ENCODE measurements around the gene BRCC3. TPM values are rescaled to one million over a fixed set of nuclear protein-coding genes. Genes with fewer than 3 reads are reported as not detected.
A peak's percentile ranks its signal among the peaks of the same experiment; 100 is the strongest.
"Not testable (repeated sequence)": the region's sequence is repeated elsewhere in the genome, so short reads cannot be mapped to it uniquely, and the experiment has no call there.

Gene BRCC3
- total and polyA plus RNA-seq, 7 donors, result 12.8 to 28.7 (median 15.3) TPM

GRCh38 chrX:155143959-155144548, 72.7 kb downstream of the BRCC3 start:
- WGBS, 2 donors, result 81 to 82% methylated on average over 6 of the region's 6 CpGs
- intact Hi-C loops (cut with DNase I), result no loop called here
- no peak for TF ChIP-seq POLR2A (IDR thresholded peaks at IDR 0.05)
- no peak for TF ChIP-seq CTCF (IDR thresholded peaks at IDR 0.05)
- no peak for TF ChIP-seq EP300 (IDR thresholded peaks at IDR 0.05)
- no peak for TF ChIP-seq POLR2AphosphoS5 (IDR thresholded peaks at IDR 0.05)
- no peaks in the 10 kb centered on the region for H3K4me1 ChIP-seq
- H3K27me3 ChIP-seq, result no peaks in the 10 kb centered on the region
- no peak overlapping the region for H3K4me3 ChIP-seq
- H3K27ac ChIP-seq, result no peak overlapping the region
- H3K36me3 ChIP-seq, result no peaks in the 10 kb centered on the region
- H3K9me3 ChIP-seq, result no peaks in the 10 kb centered on the region
- DNase-seq, result no peak

- Histone ChIP-seq H3K9me3 (no peaks in the 10 kb centered on the region), H3K27me3 (no peaks in the 10 kb centered on the region), H3K4me1 (no peaks in the 10 kb centered on the region), H3K36me3 (no peaks in the 10 kb centered on the region), H3K27ac (no peak overlapping the region), H3K4me3 (no peak overlapping the region)
- no peak for DNase-seq
- 67 to 79% methylated on average over 4 of the region's 4 CpGs for WGBS, 2 donors
- no peak for TF ChIP-seq POLR2A (IDR thresholded peaks at IDR 0.05)
- TF ChIP-seq EP300 (IDR thresholded peaks at IDR 0.05), result no peak
- no peak for TF ChIP-seq POLR2AphosphoS5 (IDR thresholded peaks at IDR 0.05)
- no peak for TF ChIP-seq CTCF (IDR thresholded peaks at IDR 0.05)
- intact Hi-C loops (cut with DNase I), result no loop called here
These were observed 73.6 kb downstream of the BRCC3 start for GRCh38 chrX:155144926-155145325.

- WGBS, 2 donors, result 6 to 31% methylated on average over 1 to 2 of the region's 6 CpGs
- H3K4me3 ChIP-seq; DNase-seq; H3K4me1 ChIP-seq; H3K9me3 ChIP-seq; H3K36me3 ChIP-seq; H3K27ac ChIP-seq; H3K27me3 ChIP-seq; intact Hi-C loops (cut with DNase I): not testable (repeated sequence)
These were observed 76.3 kb downstream of the BRCC3 start for GRCh38 chrX:155147612-155148011.

GRCh38 chrX:155148166-155148565, 76.9 kb downstream of the BRCC3 start:
- H3K27ac ChIP-seq; H3K36me3 ChIP-seq; DNase-seq; H3K4me3 ChIP-seq; H3K27me3 ChIP-seq; H3K9me3 ChIP-seq; H3K4me1 ChIP-seq; intact Hi-C loops (cut with DNase I): not testable (repeated sequence)
- WGBS, 2 donors, result no CpG with 5 or more reads among the region's 11 CpGs

GRCh38 chrX:155148724-155149537, 77.6 kb downstream of the BRCC3 start:
- intact Hi-C loops (cut with DNase I), result no loop called here
- Histone ChIP-seq H3K27ac (no peak overlapping the region), H3K4me3 (no peak overlapping the region), H3K4me1 (no peaks in the 10 kb centered on the region), H3K36me3 (no peaks in the 10 kb centered on the region), H3K27me3 (no peaks in the 10 kb centered on the region), H3K9me3 (no peaks in the 10 kb centered on the region)
- no peak for DNase-seq
- TF ChIP-seq EP300 (IDR thresholded peaks at IDR 0.05), result no peak
- TF ChIP-seq CTCF (IDR thresholded peaks at IDR 0.05), result peak in 1 of 4 experiments; percentile 25
- 36 to 65% methylated on average over 7 of the region's 7 CpGs for WGBS, 2 donors

- 17 to 40% methylated on average over 2 of the region's 2 CpGs for WGBS, 2 donors
- intact Hi-C loops (cut with DNase I), result no loop called here
- no peak for TF ChIP-seq CTCF (IDR thresholded peaks at IDR 0.05)
- no peak for TF ChIP-seq POLR2AphosphoS5 (IDR thresholded peaks at IDR 0.05)
- no peak for TF ChIP-seq EP300 (IDR thresholded peaks at IDR 0.05)
- TF ChIP-seq POLR2A (IDR thresholded peaks at IDR 0.05), result no peak
- H3K4me1 ChIP-seq, result no peaks in the 10 kb centered on the region
- H3K4me3 ChIP-seq, result no peak overlapping the region
- H3K27ac ChIP-seq, result no peak overlapping the region
- no peaks in the 10 kb centered on the region for H3K36me3 ChIP-seq
- no peak for DNase-seq
- no peaks in the 10 kb centered on the region for H3K9me3 ChIP-seq
- H3K27me3 ChIP-seq, result no peaks in the 10 kb centered on the region
These were observed 98.6 kb downstream of the BRCC3 start for GRCh38 chrX:155169881-155170280.
